Hepatocyte (in vitro differentiated cells): ENCODE results near the gene MBP. TPM values are rescaled to one million over a fixed set of nuclear protein-coding genes. Genes with fewer than 3 reads are reported as not detected.

ENCODE experiments used
- DNase-seq: peaks from one replicate; pipeline ENCODE4 v3.0.0-alpha.2; 2016; ENCODE audit warnings: low spot score
- H2AFZ ChIP-seq: fragments of 200-600 bp; sonication (generic); 2 replicates; pipeline ENCODE4 v1.6.0; 2016; ENCODE audit warnings: antibody characterized with exemption, mild to moderate bottlenecking
- H3K27ac ChIP-seq: fragments of 200-600 bp; sonication (generic); 2 replicates; pipeline ENCODE4 v1.5.1; 2016; ENCODE audit warnings: mild to moderate bottlenecking
- H3K27me3 ChIP-seq: fragments of 200-600 bp; sonication (generic); 2 replicates; pipeline ENCODE4 v1.6.1; 2016
- H3K36me3 ChIP-seq: fragments of 200-600 bp; sonication (generic); replicated peaks from 2 replicates; pipeline ENCODE4 v1.5.1; 2016; ENCODE audit warnings: low read depth; ENCODE audit not compliant: insufficient read depth
- H3K4me1 ChIP-seq: fragments of 200-600 bp; sonication (generic); 2 replicates; pipeline ENCODE4 v1.5.1; 2016; ENCODE audit warnings: mild to moderate bottlenecking, moderate library complexity; ENCODE audit not compliant: insufficient read depth
- H3K4me2 ChIP-seq: fragments of 200-600 bp; sonication (generic); 2 replicates; pipeline ENCODE4 v1.6.0; 2016
- H3K4me3 ChIP-seq: fragments of 200-600 bp; sonication (generic); 2 replicates; pipeline ENCODE4 v1.5.1; 2016; ENCODE audit warnings: mild to moderate bottlenecking
- H3K79me2 ChIP-seq: fragments of 200-600 bp; sonication (generic); 2 replicates; pipeline ENCODE4 v1.6.0; 2017; ENCODE audit warnings: mild to moderate bottlenecking
- H3K9me2 ChIP-seq: fragments of 200-600 bp; sonication (generic); replicated peaks from 2 replicates; pipeline ENCODE4 v1.6.0; 2017; ENCODE audit warnings: mild to moderate bottlenecking; ENCODE audit not compliant: insufficient read depth
- H3K9me3 ChIP-seq: fragments of 200-600 bp; sonication (generic); 2 replicates; pipeline ENCODE4 v1.5.1; 2016; ENCODE audit warnings: low read depth, mild to moderate bottlenecking
- H4K20me1 ChIP-seq: fragments of 200-600 bp; sonication (generic); 2 replicates; pipeline ENCODE4 v1.6.0; 2016; ENCODE audit warnings: mild to moderate bottlenecking; ENCODE audit not compliant: insufficient read depth, poor library complexity, severe bottlenecking
- EZH2 ChIP-seq: fragments of 200-600 bp; sonication (generic); IDR thresholded peaks from 2 replicates; pipeline ENCODE4 v1.6.1; 2016; ENCODE audit warnings: antibody characterized with exemption, mild to moderate bottlenecking, borderline replicate concordance
- EZH2phosphoT487 ChIP-seq: fragments of 200-600 bp; sonication (generic); IDR thresholded peaks from one replicate; pipeline ENCODE4 v1.6.1; 2018; ENCODE audit warnings: antibody characterized with exemption, mild to moderate bottlenecking, low read depth, moderate library complexity; ENCODE audit not compliant: unreplicated experiment, severe bottlenecking
- WGBS: methylation state at CpG from one replicate; pipeline ENCODE4 v1.1.6; 2016; ENCODE audit warnings: low lambda C conversion rate; ENCODE audit errors: missing lambda C conversion rate; 5-methylcytosine and 5-hydroxymethylcytosine counted together
- polyA plus RNA-seq: library from polyadenylated mRNA; unstranded; fragments of >200 nt; fragmentation: Nextera tagmentation; extraction: Ambion mirVana; gene quantifications from 2 replicates; pipeline ENCODE4 v1.2.1, GENCODE V29; 2016
- total RNA-seq: library from RNA; depleted of rRNA; stranded (reverse); fragments of >200 nt; gene quantifications from 2 replicates; pipeline ENCODE4 v1.2.3, GENCODE V29; 2014
- TF ChIP-seq, protein P1 (sequence below): fragments of 200-600 bp; sonication (generic); IDR thresholded peaks from 2 replicates; pipeline ENCODE4 v1.5.1; 2016; ENCODE audit warnings: antibody characterized with exemption, mild to moderate bottlenecking; ENCODE audit not compliant: poor library complexity

Gene MBP
- total and polyA plus RNA-seq, 2 experiments from 2014 or later, result 21.6 to 22.1 TPM

DNA sequence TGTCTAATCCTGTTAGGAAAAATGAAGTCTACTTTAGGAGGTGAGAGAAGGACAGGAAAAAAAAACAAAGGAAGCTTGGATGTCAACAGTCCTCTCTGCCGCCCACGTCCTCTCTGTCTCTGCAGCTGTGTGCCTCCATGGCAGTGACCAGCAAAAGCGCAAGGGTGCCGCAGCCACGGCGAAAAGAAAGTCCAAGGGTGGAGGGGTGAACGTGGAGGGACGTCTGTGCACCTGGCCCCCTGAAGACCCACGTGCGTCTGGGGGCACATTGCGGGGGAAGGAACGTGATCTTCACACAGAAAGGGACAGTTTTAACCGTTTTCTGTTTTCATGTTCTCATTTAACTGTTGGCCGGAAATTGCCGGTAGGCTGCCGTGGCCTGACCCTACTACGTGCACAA, 152.7 kb downstream of the MBP start:
- WGBS, result 91% methylated on average over 17 of the region's 17 CpGs

DNA sequence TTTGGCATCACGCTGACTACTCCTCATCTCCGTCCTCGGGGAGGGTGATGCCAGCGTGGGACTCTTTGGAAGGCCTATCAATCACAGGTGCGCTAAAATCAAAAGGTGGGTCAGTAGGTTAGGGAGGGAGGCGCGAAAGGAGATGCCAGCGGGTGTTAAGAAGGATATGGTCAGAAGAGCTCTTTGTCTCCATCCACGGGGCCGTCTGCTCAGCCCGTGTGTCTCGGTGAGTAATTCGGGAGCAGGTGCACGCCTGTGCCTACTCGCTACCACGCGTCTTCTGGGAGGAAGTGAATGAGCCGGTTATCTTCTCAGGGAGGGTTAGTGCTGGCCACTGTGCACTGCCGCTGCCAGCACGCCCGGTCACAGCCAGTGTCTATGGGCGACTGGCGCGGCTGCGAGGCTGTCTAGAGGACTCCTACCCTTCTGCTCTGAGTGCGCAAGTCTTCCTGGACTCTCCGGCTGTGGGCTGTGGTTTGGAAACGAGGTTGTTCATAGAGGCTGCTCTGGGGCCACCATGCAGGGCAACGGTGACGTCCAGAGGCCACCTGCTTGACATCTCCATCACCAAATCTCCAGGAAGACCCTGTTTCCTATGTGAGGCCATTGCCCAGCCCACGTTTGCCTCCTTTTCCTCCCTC, 153.4 kb downstream of the MBP start:
- no peak for TF ChIP-seq EZH2
- H3K27ac ChIP-seq, result no peak overlapping the region
- WGBS, result 98% methylated on average over 31 of the region's 31 CpGs
- no peaks in the 10 kb centered on the region for H4K20me1 ChIP-seq
- H3K36me3 ChIP-seq, result no peaks in the 10 kb centered on the region
- H3K9me3 ChIP-seq, result no peaks in the 10 kb centered on the region
- H3K9me2 ChIP-seq, result no peaks in the 10 kb centered on the region
- no peak overlapping the region for H3K4me2 ChIP-seq
- H3K4me1 ChIP-seq, result no peaks in the 10 kb centered on the region
- DNase-seq, result no peak
- H3K27me3 ChIP-seq, result no peaks in the 10 kb centered on the region
- H2AFZ ChIP-seq, result no peak overlapping the region
- no peaks in the 10 kb centered on the region for H3K79me2 ChIP-seq
- H3K4me3 ChIP-seq, result no peak overlapping the region

More for the DNA sequence above, 152.7 kb downstream of the MBP start:
- Histone ChIP-seq H4K20me1 (no peaks in the 10 kb centered on the region), H3K9me3 (no peaks in the 10 kb centered on the region), H3K4me1 (no peaks in the 10 kb centered on the region), H3K27me3 (no peaks in the 10 kb centered on the region), H3K36me3 (no peaks in the 10 kb centered on the region), H2AFZ (no peak overlapping the region), H3K9me2 (no peaks in the 10 kb centered on the region), H3K4me2 (no peak overlapping the region), H3K79me2 (no peaks in the 10 kb centered on the region), H3K4me3 (no peak overlapping the region), H3K27ac (no peak overlapping the region)
- no peak for DNase-seq
- TF ChIP-seq EZH2 (no peak), EZH2phosphoT487 (no peak)
- TF ChIP-seq, protein P1, sequence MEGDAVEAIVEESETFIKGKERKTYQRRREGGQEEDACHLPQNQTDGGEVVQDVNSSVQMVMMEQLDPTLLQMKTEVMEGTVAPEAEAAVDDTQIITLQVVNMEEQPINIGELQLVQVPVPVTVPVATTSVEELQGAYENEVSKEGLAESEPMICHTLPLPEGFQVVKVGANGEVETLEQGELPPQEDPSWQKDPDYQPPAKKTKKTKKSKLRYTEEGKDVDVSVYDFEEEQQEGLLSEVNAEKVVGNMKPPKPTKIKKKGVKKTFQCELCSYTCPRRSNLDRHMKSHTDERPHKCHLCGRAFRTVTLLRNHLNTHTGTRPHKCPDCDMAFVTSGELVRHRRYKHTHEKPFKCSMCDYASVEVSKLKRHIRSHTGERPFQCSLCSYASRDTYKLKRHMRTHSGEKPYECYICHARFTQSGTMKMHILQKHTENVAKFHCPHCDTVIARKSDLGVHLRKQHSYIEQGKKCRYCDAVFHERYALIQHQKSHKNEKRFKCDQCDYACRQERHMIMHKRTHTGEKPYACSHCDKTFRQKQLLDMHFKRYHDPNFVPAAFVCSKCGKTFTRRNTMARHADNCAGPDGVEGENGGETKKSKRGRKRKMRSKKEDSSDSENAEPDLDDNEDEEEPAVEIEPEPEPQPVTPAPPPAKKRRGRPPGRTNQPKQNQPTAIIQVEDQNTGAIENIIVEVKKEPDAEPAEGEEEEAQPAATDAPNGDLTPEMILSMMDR, result no peak

DNA sequence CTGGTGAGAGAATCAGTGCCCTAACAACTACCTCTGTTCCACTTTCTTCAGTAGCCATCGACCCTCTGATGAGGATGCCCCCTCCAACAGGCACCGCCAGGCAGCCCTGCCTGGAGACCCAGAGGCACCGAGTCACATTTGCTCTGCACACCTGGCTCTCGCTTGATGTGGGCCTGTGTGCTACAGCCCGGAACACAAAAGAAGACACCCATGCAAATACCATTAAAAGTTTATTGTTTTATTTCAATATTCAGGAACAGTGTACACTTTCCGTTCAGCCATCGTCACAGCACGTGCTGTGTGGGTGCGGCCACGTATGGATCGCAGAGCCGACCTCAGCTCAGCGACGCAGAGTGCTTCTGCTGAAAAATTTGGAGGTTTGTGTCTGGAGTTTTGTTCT, 154.0 kb downstream of the MBP start:
- Histone ChIP-seq H4K20me1 (no peaks in the 10 kb centered on the region), H3K9me3 (no peaks in the 10 kb centered on the region), H3K4me3 (no peak overlapping the region), H3K79me2 (no peaks in the 10 kb centered on the region), H3K4me2 (no peak overlapping the region), H3K27me3 (no peaks in the 10 kb centered on the region), H3K27ac (no peak overlapping the region), H3K4me1 (no peaks in the 10 kb centered on the region), H3K36me3 (no peaks in the 10 kb centered on the region), H3K9me2 (no peaks in the 10 kb centered on the region), H2AFZ (no peak overlapping the region)
- WGBS, result 89% methylated on average over 14 of the region's 14 CpGs
- DNase-seq, result no peak
- TF ChIP-seq EZH2phosphoT487 (no peak), EZH2 (no peak)
- TF ChIP-seq, protein P1, result no peak

DNA sequence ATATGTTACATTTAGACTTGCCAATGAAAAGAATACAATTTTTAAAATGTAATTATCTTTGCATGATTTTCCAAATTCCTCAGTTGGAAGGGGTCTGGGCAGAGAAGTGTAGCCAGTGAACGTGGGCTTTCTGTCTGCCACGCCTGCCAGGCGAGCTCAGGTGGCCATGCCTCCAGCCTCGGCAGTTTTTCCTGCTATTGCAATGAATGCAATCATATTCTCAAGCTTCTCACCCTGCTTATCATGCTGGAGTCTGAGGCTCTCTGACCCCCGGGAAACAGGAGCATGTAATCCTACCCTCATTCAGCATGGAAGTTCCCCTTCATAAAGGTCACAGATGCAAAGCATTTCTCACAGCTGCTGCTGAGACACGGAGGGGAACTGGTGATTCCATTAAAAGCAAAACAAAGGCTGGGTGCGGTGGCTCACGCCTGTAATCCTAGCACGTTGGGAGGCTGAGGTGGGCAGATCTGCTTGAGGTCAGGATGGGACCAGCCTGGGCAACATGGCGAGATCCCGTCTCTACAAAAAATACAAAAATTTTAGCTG, 154.8 kb downstream of the MBP start:
- Histone ChIP-seq H3K9me2 (no peaks in the 10 kb centered on the region), H3K9me3 (no peaks in the 10 kb centered on the region), H3K36me3 (no peaks in the 10 kb centered on the region), H3K4me2 (no peak overlapping the region), H3K4me1 (no peaks in the 10 kb centered on the region), H3K4me3 (no peak overlapping the region), H3K79me2 (no peaks in the 10 kb centered on the region), H4K20me1 (no peaks in the 10 kb centered on the region), H3K27ac (no peak overlapping the region), H3K27me3 (no peaks in the 10 kb centered on the region), H2AFZ (no peak overlapping the region)
- 80% methylated on average over 11 of the region's 11 CpGs for WGBS
- no peak for TF ChIP-seq EZH2phosphoT487
- TF ChIP-seq, protein P1, result no peak
- TF ChIP-seq EZH2, result no peak
- DNase-seq, result no peak
